ENCODE results near the gene PGRMC1.
"Not testable (repeated sequence)": the region's sequence is repeated elsewhere in the genome, so short reads cannot be mapped to it uniquely, and the experiment has no call there.

GRCh38 chrX:119210931-119211648 is 25.0 kb upstream of the PGRMC1 start:
- TF ChIP-seq POLR2A (IDR thresholded peaks at IDR 0.05); CTCF (IDR thresholded peaks at IDR 0.05 in 4 of 5, conservative IDR thresholded peaks at IDR 0.05 in 1 of 5): not testable (repeated sequence)

All from gastrocnemius medialis (tissue), 4 donors.